Measurements from ENCODE around the gene RALB.

The RALB gene

GRCh38 chr2:120262761-120263428, 10.2 kb downstream of the RALB start:
- peak; percentile 33 for DNase-seq (ENCODE audit: low read depth)

- no peak for DNase-seq (ENCODE audit: low read depth)
Measured at GRCh38 chr2:120265006-120265405, 12.4 kb downstream of the RALB start.

- no peak for DNase-seq (ENCODE audit: low read depth)
Measured at GRCh38 chr2:120267348-120267747, 14.7 kb downstream of the RALB start.

GRCh38 chr2:120269076-120269744, 16.6 kb downstream of the RALB start:
- no peak for DNase-seq (ENCODE audit: low read depth)

- no peak for DNase-seq (ENCODE audit: low read depth)
Measured at GRCh38 chr2:120269816-120270215, 17.2 kb downstream of the RALB start.

- DNase-seq (ENCODE audit: low read depth): no peak
Measured at GRCh38 chr2:120271711-120272379, 19.2 kb downstream of the RALB start.

GRCh38 chr2:120272763-120273481, 20.3 kb downstream of the RALB start:
- DNase-seq (ENCODE audit: low read depth): no peak

GRCh38 chr2:120275617-120276400, 23.2 kb downstream of the RALB start:
- no peak for DNase-seq (ENCODE audit: low read depth)

- no peak for DNase-seq (ENCODE audit: low read depth)
Measured at GRCh38 chr2:120277505-120278205, 25.0 kb downstream of the RALB start.

GRCh38 chr2:120278901-120279300, 26.2 kb downstream of the RALB start:
- DNase-seq (ENCODE audit: low read depth): no peak

- DNase-seq (ENCODE audit: low read depth): no peak
Measured at GRCh38 chr2:120279708-120280107, 27.1 kb downstream of the RALB start.

- peak; percentile 39 for DNase-seq (ENCODE audit: low read depth)
Measured at GRCh38 chr2:120283649-120284048, 31.0 kb downstream of the RALB start.

- no peak for DNase-seq (ENCODE audit: low read depth)
Measured at GRCh38 chr2:120285056-120285455, 32.4 kb downstream of the RALB start.

- peak; percentile 97 for DNase-seq (ENCODE audit: low read depth)
Measured at GRCh38 chr2:120287183-120288015, 34.7 kb downstream of the RALB start.

GRCh38 chr2:120288016-120288373, 35.3 kb downstream of the RALB start:
- DNase-seq (ENCODE audit: low read depth): no peak

GRCh38 chr2:120289221-120289906, 36.7 kb downstream of the RALB start:
- peak; percentile 20 for DNase-seq (ENCODE audit: low read depth)

GRCh38 chr2:120290737-120291136, 38.1 kb downstream of the RALB start:
- no peak for DNase-seq (ENCODE audit: low read depth)

- peak; percentile 68 for DNase-seq (ENCODE audit: low read depth)
Measured at GRCh38 chr2:120291401-120292311, 39.0 kb downstream of the RALB start.
